IgD-negative memory B cell (primary cell): ENCODE results near the gene ATP10B. TPM values are rescaled to one million over a fixed set of nuclear protein-coding genes. Genes with fewer than 3 reads are reported as not detected.
"Not testable (repeated sequence)": the region's sequence is repeated elsewhere in the genome, so short reads cannot be mapped to it uniquely, and the experiment has no call there.

ENCODE experiments used
- H3K27ac Mint-ChIP-seq, 3 donors: one replicate each; pipeline ENCODE4 v1.8.0; 2020 to 2022; ENCODE audit warnings: mild to moderate bottlenecking in 3 of 3, mixed read lengths in 3 of 3, moderate library complexity in 1 of 3
- H3K27me3 Mint-ChIP-seq: one replicate; pipeline ENCODE4 v1.8.0; 2021; ENCODE audit warnings: mixed read lengths
- H3K36me3 Mint-ChIP-seq: one replicate; pipeline ENCODE4 v1.8.0; 2020; ENCODE audit warnings: mild to moderate bottlenecking, mixed read lengths
- H3K4me1 Mint-ChIP-seq, 3 donors: one replicate each; pipeline ENCODE4 v1.8.0; 2020 to 2022; ENCODE audit warnings: mixed read lengths in 3 of 3, mild to moderate bottlenecking in 1 of 3
- H3K4me3 Mint-ChIP-seq, 4 donors: one replicate each; pipeline ENCODE4 v1.8.0; 2020 to 2022; ENCODE audit warnings: mild to moderate bottlenecking in 4 of 4, mixed read lengths in 4 of 4, moderate library complexity in 3 of 4
- H3K9me3 Mint-ChIP-seq, 3 donors: one replicate each; pipeline ENCODE4 v1.8.0; 2020 to 2021; ENCODE audit warnings: mixed read lengths in 3 of 3, mild to moderate bottlenecking in 1 of 3
- polyA plus RNA-seq: library from polyadenylated mRNA; unstranded; fragments of 300-500 nt; fragmentation: Illumina TruSeq; gene quantifications from one replicate; pipeline ENCODE4 v1.2.3, GENCODE V29; 2021

Gene ATP10B
- 1.0 TPM for polyA plus RNA-seq

- Mint-ChIP-seq H3K27me3 (no peaks in the 10 kb centered on the region), H3K36me3 (no peaks in the 10 kb centered on the region), H3K9me3 (peaks cover 0 to 2% (median 0%) of the 10 kb centered on the region in 3 donors), H3K4me1 (no peaks in the 10 kb centered on the region), H3K4me3 (no peak within 1 kb of the TSS), H3K27ac (no peak within 1 kb of the TSS)
These were observed at the start of gene ATP10B for GRCh38 chr5:160852049-160852448. ATP10B (minus strand) TSS chr5:160852211; CDS start chr5:160688074, 164,137 bp downstream.

- no peak overlapping the region for H3K4me3 Mint-ChIP-seq
- H3K27me3 Mint-ChIP-seq = peaks cover 2% of the 10 kb centered on the region
- H3K4me1 Mint-ChIP-seq = no peaks in the 10 kb centered on the region
- H3K36me3 Mint-ChIP-seq = no peaks in the 10 kb centered on the region
- H3K9me3 Mint-ChIP-seq = peaks cover 0 to 4% (median 3%) of the 10 kb centered on the region in 3 donors
- no peak overlapping the region for H3K27ac Mint-ChIP-seq
These were observed 49.6 kb upstream of the ATP10B start for GRCh38 chr5:160901656-160902055.

GRCh38 chr5:160899735-160900134 is 47.7 kb upstream of the ATP10B start:
- Mint-ChIP-seq H3K27me3 (peaks cover 2% of the 10 kb centered on the region), H3K36me3 (no peaks in the 10 kb centered on the region), H3K9me3 (peaks cover 0 to 4% (median 4%) of the 10 kb centered on the region in 3 donors), H3K4me1 (no peaks in the 10 kb centered on the region), H3K4me3 (no peak overlapping the region), H3K27ac (no peak overlapping the region)

- not testable (repeated sequence) for H3K9me3 Mint-ChIP-seq, H3K4me3 Mint-ChIP-seq, H3K36me3 Mint-ChIP-seq, H3K4me1 Mint-ChIP-seq, H3K27ac Mint-ChIP-seq, H3K27me3 Mint-ChIP-seq
These were observed 41.4 kb upstream of the ATP10B start for GRCh38 chr5:160893180-160893964.

- no peak overlapping the region for H3K4me3 Mint-ChIP-seq
- no peaks in the 10 kb centered on the region for H3K36me3 Mint-ChIP-seq
- H3K27ac Mint-ChIP-seq = no peak overlapping the region
- H3K9me3 Mint-ChIP-seq = no peaks in the 10 kb centered on the region
- no peaks in the 10 kb centered on the region for H3K4me1 Mint-ChIP-seq
- H3K27me3 Mint-ChIP-seq = no peaks in the 10 kb centered on the region
These were observed 35.8 kb upstream of the ATP10B start for GRCh38 chr5:160887780-160888179.

- not testable (repeated sequence) for H3K36me3 Mint-ChIP-seq, H3K27me3 Mint-ChIP-seq, H3K4me1 Mint-ChIP-seq, H3K4me3 Mint-ChIP-seq, H3K27ac Mint-ChIP-seq, H3K9me3 Mint-ChIP-seq
These were observed 21.7 kb upstream of the ATP10B start for GRCh38 chr5:160873560-160874200.

- Mint-ChIP-seq H3K27me3 (peaks cover 9% of the 10 kb centered on the region), H3K4me3 (no peak overlapping the region)
These were observed 18.0 kb upstream of the ATP10B start for GRCh38 chr5:160869989-160870521.

GRCh38 chr5:160867976-160868375 is 16.0 kb upstream of the ATP10B start:
- Mint-ChIP-seq H3K27me3 (peaks cover 2% of the 10 kb centered on the region), H3K4me1 (no peaks in the 10 kb centered on the region), H3K9me3 (peaks cover 2 to 8% (median 2%) of the 10 kb centered on the region in 3 donors), H3K36me3 (no peaks in the 10 kb centered on the region), H3K27ac (no peak overlapping the region), H3K4me3 (no peak overlapping the region)

More at GRCh38 chr5:160869989-160870521, 18.0 kb upstream of the ATP10B start:
- H3K36me3 Mint-ChIP-seq = no peaks in the 10 kb centered on the region
- H3K4me1 Mint-ChIP-seq = no peaks in the 10 kb centered on the region
- H3K27ac Mint-ChIP-seq = no peak overlapping the region
- H3K9me3 Mint-ChIP-seq = peaks cover 0 to 4% (median 2%) of the 10 kb centered on the region in 3 donors

GRCh38 chr5:160851451-160851850 is 560 bp downstream of the ATP10B start:
- Mint-ChIP-seq H3K27me3 (no peaks in the 10 kb centered on the region), H3K36me3 (no peaks in the 10 kb centered on the region), H3K4me3 (no peak overlapping the region), H3K27ac (no peak overlapping the region), H3K9me3 (peaks cover 0 to 2% (median 0%) of the 10 kb centered on the region in 3 donors), H3K4me1 (no peaks in the 10 kb centered on the region)

- H3K36me3 Mint-ChIP-seq = no peaks in the 10 kb centered on the region
These were observed 1.6 kb downstream of the ATP10B start for GRCh38 chr5:160850421-160850820.

GRCh38 chr5:160847526-160848085 is 4.4 kb downstream of the ATP10B start:
- no peak overlapping the region for H3K27ac Mint-ChIP-seq
- H3K36me3 Mint-ChIP-seq = no peaks in the 10 kb centered on the region
- H3K27me3 Mint-ChIP-seq = no peaks in the 10 kb centered on the region
- no peak overlapping the region for H3K4me3 Mint-ChIP-seq
- H3K4me1 Mint-ChIP-seq = peaks cover 6 to 10% (median 9%) of the 10 kb centered on the region in 3 donors
- H3K9me3 Mint-ChIP-seq = no peaks in the 10 kb centered on the region

More at GRCh38 chr5:160850421-160850820, 1.6 kb downstream of the ATP10B start:
- H3K9me3 Mint-ChIP-seq = peaks cover 0 to 2% (median 0%) of the 10 kb centered on the region in 3 donors
- H3K27ac Mint-ChIP-seq = no peak overlapping the region
- no peaks in the 10 kb centered on the region for H3K27me3 Mint-ChIP-seq
- H3K4me1 Mint-ChIP-seq = no peaks in the 10 kb centered on the region
- H3K4me3 Mint-ChIP-seq = peak overlapping the region in 1 of 4 donors; percentile 17

GRCh38 chr5:160846642-160847041 is 5.4 kb downstream of the ATP10B start:
- Mint-ChIP-seq H3K4me1 (peaks cover 6 to 10% (median 9%) of the 10 kb centered on the region in 3 donors), H3K9me3 (no peaks in the 10 kb centered on the region), H3K27me3 (no peaks in the 10 kb centered on the region), H3K27ac (no peak overlapping the region), H3K4me3 (no peak overlapping the region), H3K36me3 (no peaks in the 10 kb centered on the region)

GRCh38 chr5:160844177-160844576 is 7.8 kb downstream of the ATP10B start:
- H3K9me3 Mint-ChIP-seq = peaks cover 0 to 4% (median 0%) of the 10 kb centered on the region in 3 donors
- no peaks in the 10 kb centered on the region for H3K27me3 Mint-ChIP-seq
- H3K27ac Mint-ChIP-seq = no peak overlapping the region
- no peak overlapping the region for H3K4me3 Mint-ChIP-seq
- H3K4me1 Mint-ChIP-seq = peaks cover 6 to 10% (median 9%) of the 10 kb centered on the region in 3 donors
- no peaks in the 10 kb centered on the region for H3K36me3 Mint-ChIP-seq

GRCh38 chr5:160843240-160843639 is 8.8 kb downstream of the ATP10B start:
- no peaks in the 10 kb centered on the region for H3K27me3 Mint-ChIP-seq
- H3K36me3 Mint-ChIP-seq = no peaks in the 10 kb centered on the region
- H3K4me3 Mint-ChIP-seq = peak overlapping the region in 1 of 4 donors; percentile 50
- peaks cover 6 to 10% (median 9%) of the 10 kb centered on the region in 3 donors for H3K4me1 Mint-ChIP-seq
- peaks cover 0 to 4% (median 0%) of the 10 kb centered on the region in 3 donors for H3K9me3 Mint-ChIP-seq
- no peak overlapping the region for H3K27ac Mint-ChIP-seq
